ENCODE data around the gene USP3. TPM values are rescaled to one million over a fixed set of nuclear protein-coding genes. Genes with fewer than 3 reads are reported as not detected.

The USP3 gene
- total and polyA plus RNA-seq, 11 donors: 7.1 to 30.8 (median 18.4) TPM

DNA sequence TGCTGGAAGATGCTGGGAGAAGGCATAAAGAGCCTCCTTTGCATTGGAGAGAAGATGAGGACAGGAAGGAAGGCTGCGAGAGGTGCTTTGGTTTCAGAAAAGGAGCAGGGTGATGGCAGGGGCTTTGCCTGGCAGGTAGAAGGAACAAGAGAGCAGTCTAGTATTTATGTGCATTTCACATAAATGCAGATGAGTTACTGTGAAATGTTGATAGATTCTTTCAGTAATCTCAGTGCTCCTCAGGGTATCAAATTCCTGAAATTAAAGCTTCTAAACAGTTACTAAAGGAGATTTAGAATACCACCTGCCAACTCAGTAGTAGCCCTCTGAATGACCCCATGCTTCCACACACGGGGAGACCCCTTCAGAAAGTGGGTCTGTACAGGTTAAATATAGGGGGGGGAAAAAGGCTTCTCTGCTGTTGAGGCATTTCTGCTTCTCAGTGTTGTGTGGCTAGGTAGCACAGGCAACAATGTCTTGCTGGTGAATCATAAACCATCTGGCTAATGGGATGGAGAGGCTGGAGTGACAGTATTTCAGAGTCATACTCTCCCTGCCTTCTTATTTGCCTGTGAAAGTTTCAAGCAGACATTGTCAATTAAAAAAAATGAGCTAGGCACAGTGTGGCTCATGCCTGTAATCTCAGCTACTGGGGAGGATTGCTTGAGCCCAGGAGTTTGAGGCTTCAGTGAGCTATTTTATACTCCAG, 78.5 kb downstream of the USP3 start:
- ATAC-seq: no peak
- TF ChIP-seq POLR2A (IDR thresholded peaks at IDR 0.05): no peak
- TF ChIP-seq, protein P1, sequence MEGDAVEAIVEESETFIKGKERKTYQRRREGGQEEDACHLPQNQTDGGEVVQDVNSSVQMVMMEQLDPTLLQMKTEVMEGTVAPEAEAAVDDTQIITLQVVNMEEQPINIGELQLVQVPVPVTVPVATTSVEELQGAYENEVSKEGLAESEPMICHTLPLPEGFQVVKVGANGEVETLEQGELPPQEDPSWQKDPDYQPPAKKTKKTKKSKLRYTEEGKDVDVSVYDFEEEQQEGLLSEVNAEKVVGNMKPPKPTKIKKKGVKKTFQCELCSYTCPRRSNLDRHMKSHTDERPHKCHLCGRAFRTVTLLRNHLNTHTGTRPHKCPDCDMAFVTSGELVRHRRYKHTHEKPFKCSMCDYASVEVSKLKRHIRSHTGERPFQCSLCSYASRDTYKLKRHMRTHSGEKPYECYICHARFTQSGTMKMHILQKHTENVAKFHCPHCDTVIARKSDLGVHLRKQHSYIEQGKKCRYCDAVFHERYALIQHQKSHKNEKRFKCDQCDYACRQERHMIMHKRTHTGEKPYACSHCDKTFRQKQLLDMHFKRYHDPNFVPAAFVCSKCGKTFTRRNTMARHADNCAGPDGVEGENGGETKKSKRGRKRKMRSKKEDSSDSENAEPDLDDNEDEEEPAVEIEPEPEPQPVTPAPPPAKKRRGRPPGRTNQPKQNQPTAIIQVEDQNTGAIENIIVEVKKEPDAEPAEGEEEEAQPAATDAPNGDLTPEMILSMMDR (IDR thresholded peaks at IDR 0.05): no peak
- Histone ChIP-seq H3K4me3 (no peak overlapping the region), H3K27me3 (no peaks in the 10 kb centered on the region), H3K4me1 (no peaks in the 10 kb centered on the region), H3K36me3 (peaks cover 0 to 88% (median 41%) of the 10 kb centered on the region in 9 donors), H3K9me3 (peaks cover 0 to 9% (median 0%) of the 10 kb centered on the region in 12 donors), H3K27ac (no peak overlapping the region)
- intact Hi-C loops (cut with DNase I): no loop called here
- WGBS, 4 donors: 81 to 100% (median 89%) methylated on average over 2 of the region's 2 CpGs
- DNase-seq: no peak

DNA sequence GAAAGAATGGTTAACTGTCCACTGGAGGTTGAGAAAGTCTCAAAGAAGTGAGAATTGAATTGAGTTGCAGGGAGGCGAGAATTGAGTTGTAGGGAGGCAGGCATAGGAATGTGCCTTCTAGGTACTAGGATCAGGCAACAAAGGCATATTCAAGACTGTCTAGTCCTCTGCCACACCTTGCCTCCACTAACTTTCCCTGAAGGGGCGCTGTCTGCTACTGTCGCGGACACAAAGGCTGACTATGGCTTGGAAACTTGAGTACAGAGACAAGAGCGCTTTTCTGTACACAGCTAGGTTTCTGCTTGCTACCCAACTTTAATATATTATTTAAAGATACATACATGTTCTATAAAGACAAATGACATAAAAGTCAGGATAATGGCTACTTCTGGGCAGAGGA, 82.4 kb downstream of the USP3 start:
- 92 to 98% (median 94%) methylated on average over 5 of the region's 5 CpGs for WGBS, 4 donors
- no peaks in the 10 kb centered on the region for H3K4me1 ChIP-seq
- H3K4me3 ChIP-seq: no peak overlapping the region
- peaks cover 0 to 9% (median 0%) of the 10 kb centered on the region in 12 donors for H3K9me3 ChIP-seq
- intact Hi-C loops (cut with DNase I): no loop called here
- peaks cover 0 to 99% (median 80%) of the 10 kb centered on the region in 9 donors for H3K36me3 ChIP-seq
- ATAC-seq (no peak), DNase-seq (no peak)
- H3K27me3 ChIP-seq: no peaks in the 10 kb centered on the region
- H3K27ac ChIP-seq: peak overlapping the region in 1 of 12 donors; percentile 18
- TF ChIP-seq, protein P1 (IDR thresholded peaks at IDR 0.05): no peak
- TF ChIP-seq POLR2A (IDR thresholded peaks at IDR 0.05): no peak

DNA sequence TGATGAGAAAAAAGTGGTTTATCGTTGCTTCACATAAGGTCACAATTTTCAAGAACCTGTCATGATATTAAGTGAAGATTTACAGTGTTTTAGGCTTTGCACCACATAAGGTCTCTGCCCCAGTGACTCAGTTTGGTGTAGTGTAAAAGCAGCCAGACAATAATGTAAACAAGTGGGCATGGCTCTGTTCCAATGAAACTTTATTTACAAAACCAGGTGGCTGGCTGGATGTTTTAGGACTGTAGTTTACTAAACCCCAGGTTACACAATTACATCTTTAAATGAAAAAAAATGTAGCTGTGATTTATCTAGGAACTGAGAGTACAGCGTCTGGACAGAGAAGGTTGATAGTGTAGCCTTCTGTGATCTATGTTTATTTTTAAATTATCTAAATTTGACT, 83.1 kb downstream of the USP3 start:
- Histone ChIP-seq H3K9me3 (peaks cover 0 to 9% (median 0%) of the 10 kb centered on the region in 12 donors), H3K4me3 (no peak overlapping the region), H3K27me3 (no peaks in the 10 kb centered on the region), H3K36me3 (peaks cover 0 to 98% (median 85%) of the 10 kb centered on the region in 9 donors), H3K27ac (no peak overlapping the region), H3K4me1 (no peaks in the 10 kb centered on the region)
- WGBS, 4 donors: 79 to 86% (median 82%) methylated on average over 2 of the region's 2 CpGs
- intact Hi-C loops (cut with DNase I): no loop called here
- DNase-seq (no peak), ATAC-seq (no peak)
- TF ChIP-seq, protein P1 (IDR thresholded peaks at IDR 0.05): no peak
- no peak for TF ChIP-seq POLR2A (IDR thresholded peaks at IDR 0.05)

DNA sequence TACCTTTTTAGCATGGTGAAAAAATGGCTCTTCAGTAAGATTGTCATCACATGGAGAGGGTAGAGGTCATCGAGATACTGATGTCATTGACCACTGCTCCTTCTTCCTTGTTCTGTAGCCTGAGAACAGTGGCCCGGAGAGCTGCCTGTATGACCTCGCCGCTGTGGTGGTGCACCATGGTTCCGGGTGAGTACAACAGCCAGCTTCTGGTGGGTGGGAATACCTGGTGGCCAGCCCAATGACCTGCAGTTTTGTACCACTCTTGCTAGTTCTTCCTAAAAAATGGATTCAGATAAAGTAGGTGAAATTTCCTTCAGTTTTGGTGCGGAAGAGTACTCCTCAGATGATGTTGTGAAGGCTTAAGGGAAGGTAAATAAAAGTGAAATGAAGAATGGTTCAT, 84.4 kb downstream of the USP3 start:
- TF ChIP-seq POLR2A (IDR thresholded peaks at IDR 0.05): no peak
- TF ChIP-seq, protein P1 (IDR thresholded peaks at IDR 0.05): no peak
- intact Hi-C loops (cut with DNase I): no loop called here
- Histone ChIP-seq H3K9me3 (peaks cover 0 to 9% (median 0%) of the 10 kb centered on the region in 12 donors), H3K4me3 (no peak overlapping the region), H3K27ac (no peak overlapping the region), H3K36me3 (peaks cover 0 to 98% (median 91%) of the 10 kb centered on the region in 9 donors), H3K27me3 (no peaks in the 10 kb centered on the region), H3K4me1 (no peaks in the 10 kb centered on the region)
- no peak for ATAC-seq
- no peak for DNase-seq
- WGBS, 4 donors: 92 to 98% (median 96%) methylated on average over 6 of the region's 6 CpGs

Measured in heart left ventricle (tissue), 16 donors.